Measurements from ENCODE around the gene RGMB. TPM values are rescaled to one million over a fixed set of nuclear protein-coding genes. Genes with fewer than 3 reads are reported as not detected.

The RGMB gene
- total and polyA plus RNA-seq, 2 donors = 21.2 to 23.1 TPM

- no peak for DNase-seq (ENCODE audit: extremely low spot score)
- no peak overlapping the region for H3K27ac ChIP-seq (ENCODE audit: low read depth)
- 91% methylated on average over 3 of the region's 3 CpGs for WGBS
- no peaks in the 10 kb centered on the region for H3K4me1 ChIP-seq (ENCODE audit: insufficient read depth)
- no peaks in the 10 kb centered on the region for H3K36me3 ChIP-seq (ENCODE audit: insufficient read depth)
- H3K4me3 ChIP-seq (ENCODE audit: low read depth, low read length) = no peak overlapping the region
These were observed 25.4 kb downstream of the RGMB start for GRCh38 chr5:98798847-98799246.

GRCh38 chr5:98804066-98804465 is 30.6 kb downstream of the RGMB start:
- DNase-seq (ENCODE audit: extremely low spot score) = no peak
- no peak overlapping the region for H3K4me3 ChIP-seq (ENCODE audit: low read depth, low read length)
- no peak overlapping the region for H3K27ac ChIP-seq (ENCODE audit: low read depth)
- 78% methylated on average over 2 of the region's 2 CpGs for WGBS
- H3K4me1 ChIP-seq (ENCODE audit: insufficient read depth) = no peaks in the 10 kb centered on the region
- H3K36me3 ChIP-seq (ENCODE audit: insufficient read depth) = no peaks in the 10 kb centered on the region

- Histone ChIP-seq H3K4me3 (ENCODE audit: low read depth, low read length) (no peak overlapping the region), H3K36me3 (ENCODE audit: insufficient read depth) (no peaks in the 10 kb centered on the region), H3K27ac (ENCODE audit: low read depth) (no peak overlapping the region), H3K4me1 (ENCODE audit: insufficient read depth) (no peaks in the 10 kb centered on the region)
- DNase-seq (ENCODE audit: extremely low spot score) = no peak
- WGBS = 50% methylated on average over 1 of the region's 1 CpG
These were observed 31.6 kb downstream of the RGMB start for GRCh38 chr5:98805070-98805469.

GRCh38 chr5:98807806-98808205 is 34.3 kb downstream of the RGMB start:
- Histone ChIP-seq H3K4me1 (ENCODE audit: insufficient read depth) (no peaks in the 10 kb centered on the region), H3K4me3 (ENCODE audit: low read depth, low read length) (no peak overlapping the region), H3K36me3 (ENCODE audit: insufficient read depth) (no peaks in the 10 kb centered on the region), H3K27ac (ENCODE audit: low read depth) (no peak overlapping the region)
- DNase-seq (ENCODE audit: extremely low spot score) = no peak

GRCh38 chr5:98810206-98810605 is 36.7 kb downstream of the RGMB start:
- Histone ChIP-seq H3K36me3 (ENCODE audit: insufficient read depth) (no peaks in the 10 kb centered on the region), H3K27ac (ENCODE audit: low read depth) (no peak overlapping the region), H3K4me1 (ENCODE audit: insufficient read depth) (no peaks in the 10 kb centered on the region), H3K4me3 (ENCODE audit: low read depth, low read length) (no peak overlapping the region)
- WGBS = 53% methylated on average over 2 of the region's 2 CpGs
- no peak for DNase-seq (ENCODE audit: extremely low spot score)

- Histone ChIP-seq H3K4me1 (ENCODE audit: insufficient read depth) (no peaks in the 10 kb centered on the region), H3K27ac (ENCODE audit: low read depth) (no peak overlapping the region), H3K4me3 (ENCODE audit: low read depth, low read length) (no peak overlapping the region), H3K36me3 (ENCODE audit: insufficient read depth) (no peaks in the 10 kb centered on the region)
- no peak for DNase-seq (ENCODE audit: extremely low spot score)
- 83% methylated on average over 3 of the region's 3 CpGs for WGBS
These were observed 40.3 kb downstream of the RGMB start for GRCh38 chr5:98813755-98814154.

- Histone ChIP-seq H3K4me3 (ENCODE audit: low read depth, low read length) (no peak overlapping the region), H3K27ac (ENCODE audit: low read depth) (no peak overlapping the region), H3K36me3 (ENCODE audit: insufficient read depth) (no peaks in the 10 kb centered on the region), H3K4me1 (ENCODE audit: insufficient read depth) (no peaks in the 10 kb centered on the region)
- DNase-seq (ENCODE audit: extremely low spot score) = no peak
- 70% methylated on average over 6 of the region's 6 CpGs for WGBS
These were observed 43.2 kb downstream of the RGMB start for GRCh38 chr5:98816582-98817222.

- WGBS = 79% methylated on average over 4 of the region's 4 CpGs
- no peak for DNase-seq (ENCODE audit: extremely low spot score)
- no peak overlapping the region for H3K4me3 ChIP-seq (ENCODE audit: low read depth, low read length)
- H3K4me1 ChIP-seq (ENCODE audit: insufficient read depth) = no peaks in the 10 kb centered on the region
- H3K36me3 ChIP-seq (ENCODE audit: insufficient read depth) = no peaks in the 10 kb centered on the region
- H3K27ac ChIP-seq (ENCODE audit: low read depth) = no peak overlapping the region
These were observed 52.3 kb downstream of the RGMB start for GRCh38 chr5:98825582-98826375.

- DNase-seq (ENCODE audit: extremely low spot score) = no peak
- Histone ChIP-seq H3K4me3 (ENCODE audit: low read depth, low read length) (no peak overlapping the region), H3K36me3 (ENCODE audit: insufficient read depth) (no peaks in the 10 kb centered on the region), H3K4me1 (ENCODE audit: insufficient read depth) (no peaks in the 10 kb centered on the region), H3K27ac (ENCODE audit: low read depth) (no peak overlapping the region)
- WGBS = 26% methylated on average over 1 of the region's 1 CpG
These were observed 53.7 kb downstream of the RGMB start for GRCh38 chr5:98827161-98827560.

GRCh38 chr5:98827588-98828284 is 54.3 kb downstream of the RGMB start:
- H3K27ac ChIP-seq (ENCODE audit: low read depth) = no peak overlapping the region
- no peak for DNase-seq (ENCODE audit: extremely low spot score)
- no peak overlapping the region for H3K4me3 ChIP-seq (ENCODE audit: low read depth, low read length)
- WGBS = 75% methylated on average over 7 of the region's 7 CpGs
- H3K4me1 ChIP-seq (ENCODE audit: insufficient read depth) = no peaks in the 10 kb centered on the region
- H3K36me3 ChIP-seq (ENCODE audit: insufficient read depth) = no peaks in the 10 kb centered on the region

GRCh38 chr5:98836175-98836574 is 62.7 kb downstream of the RGMB start:
- H3K27ac ChIP-seq (ENCODE audit: low read depth) = no peak overlapping the region
- no peaks in the 10 kb centered on the region for H3K4me1 ChIP-seq (ENCODE audit: insufficient read depth)
- no peak for DNase-seq (ENCODE audit: extremely low spot score)
- no peak overlapping the region for H3K4me3 ChIP-seq (ENCODE audit: low read depth, low read length)
- no peaks in the 10 kb centered on the region for H3K36me3 ChIP-seq (ENCODE audit: insufficient read depth)
- 86% methylated on average over 5 of the region's 5 CpGs for WGBS

- H3K36me3 ChIP-seq (ENCODE audit: insufficient read depth) = no peaks in the 10 kb centered on the region
- 43% methylated on average over 42 of the region's 42 CpGs for WGBS
These were observed 66.3 kb downstream of the RGMB start for GRCh38 chr5:98839469-98840383.

GRCh38 chr5:98840946-98841345 is 67.5 kb downstream of the RGMB start:
- Histone ChIP-seq H3K27ac (ENCODE audit: low read depth) (no peak overlapping the region), H3K4me3 (ENCODE audit: low read depth, low read length) (no peak overlapping the region), H3K36me3 (ENCODE audit: insufficient read depth) (no peaks in the 10 kb centered on the region), H3K4me1 (ENCODE audit: insufficient read depth) (no peaks in the 10 kb centered on the region)
- DNase-seq (ENCODE audit: extremely low spot score) = no peak
- WGBS = 83% methylated on average over 1 of the region's 1 CpG

More at GRCh38 chr5:98839469-98840383, 66.3 kb downstream of the RGMB start:
- no peak for DNase-seq (ENCODE audit: extremely low spot score)
- Histone ChIP-seq H3K4me1 (ENCODE audit: insufficient read depth) (no peaks in the 10 kb centered on the region), H3K4me3 (ENCODE audit: low read depth, low read length) (peak overlapping the region; percentile 3), H3K27ac (ENCODE audit: low read depth) (no peak overlapping the region)

Data from urinary bladder (tissue), 4 donors.